Right ventricle myocardium inferior (tissue), 1 donor: Measurements from ENCODE around the gene SLC25A26. TPM values are rescaled to one million over a fixed set of nuclear protein-coding genes. Genes with fewer than 3 reads are reported as not detected.
"Not testable (repeated sequence)": the region's sequence is repeated elsewhere in the genome, so short reads cannot be mapped to it uniquely, and the experiment has no call there.

Source experiments
- ATAC-seq: fragments of 200-7000 bp; cut with Tn5 transposase; one replicate; pipeline ENCODE4 v1.9.1; 2020; ENCODE audit warnings: mild to moderate bottlenecking, moderate library complexity
- DNase-seq: peaks from one replicate; pipeline ENCODE4 v3.0.0; 2021; ENCODE audit errors: missing footprints
- intact Hi-C: fragments of 100-400 bp; cut with DNase I; formaldehyde crosslinking; loops from one replicate; pipeline ENCODE4 v1.11.0; 2022
- total RNA-seq: library from RNA; stranded (reverse); fragmentation: NEBNext Ultra II Directional; extraction: Animal tissue kit (Norgen Biotek cat#: 25700); gene quantifications from one replicate; pipeline ENCODE4 v1.2.1, GENCODE V29; 2021
- donor health status: DM: no; HTN: yes; CAD: no; lungs with severe emphysema.

The SLC25A26 gene
- total RNA-seq, 1 donor from 2014 or later, result 45.9 TPM

GRCh38 chr3:66410976-66411375, 190.2 kb downstream of the SLC25A26 start:
- DNase-seq (no peak), ATAC-seq (no peak)
- intact Hi-C loops, result loop anchor here (2.0 kb wide), 1 partner anchor 90 kb away; the partner anchor contains the start of gene LRIG1

- intact Hi-C loops, result loop anchor here (2.0 kb wide), 1 partner anchor 89 kb away; the partner anchor contains the start of gene LRIG1
- DNase-seq, result no peak
- ATAC-seq, result peak; percentile 62
Observed at GRCh38 chr3:66411474-66411873, 190.7 kb downstream of the SLC25A26 start.

- DNase-seq (no peak), ATAC-seq (no peak)
- intact Hi-C loops, result loop anchor here (2.0 kb wide), 1 partner anchor 89 kb away; the partner anchor contains the start of gene LRIG1
Observed at GRCh38 chr3:66411961-66412887, 191.4 kb downstream of the SLC25A26 start.

- ATAC-seq (no peak), DNase-seq (no peak)
- intact Hi-C loops, result no loop called here
Observed at GRCh38 chr3:66413151-66413751, 192.4 kb downstream of the SLC25A26 start.

- intact Hi-C loops, result no loop called here
- DNase-seq (no peak), ATAC-seq (no peak)
Observed at GRCh38 chr3:66414846-66415245, 194.0 kb downstream of the SLC25A26 start.

GRCh38 chr3:66415867-66416428, 195.1 kb downstream of the SLC25A26 start:
- DNase-seq (no peak), ATAC-seq (peak; percentile 81)
- intact Hi-C loops, result no loop called here

- intact Hi-C loops, result no loop called here
- ATAC-seq, result no peak
- no peak for DNase-seq
Observed at GRCh38 chr3:66416556-66417304, 195.9 kb downstream of the SLC25A26 start.

- DNase-seq, result no peak
- peak; percentile 66 for ATAC-seq
- intact Hi-C loops, result no loop called here
Observed at GRCh38 chr3:66418475-66418931, 197.7 kb downstream of the SLC25A26 start.

- DNase-seq, result no peak
- intact Hi-C loops, result no loop called here
- ATAC-seq, result no peak
Observed at GRCh38 chr3:66419036-66419435, 198.2 kb downstream of the SLC25A26 start.

GRCh38 chr3:66421144-66421543, 200.3 kb downstream of the SLC25A26 start:
- ATAC-seq, DNase-seq, intact Hi-C loops: not testable (repeated sequence)

GRCh38 chr3:66421893-66422292, 201.1 kb downstream of the SLC25A26 start:
- intact Hi-C loops, DNase-seq, ATAC-seq: not testable (repeated sequence)

GRCh38 chr3:66423791-66424190, 203.0 kb downstream of the SLC25A26 start:
- no peak for DNase-seq
- no peak for ATAC-seq
- intact Hi-C loops, result no loop called here

GRCh38 chr3:66425032-66425431, 204.2 kb downstream of the SLC25A26 start:
- peak; percentile 80 for DNase-seq
- ATAC-seq, result peak; percentile 83
- intact Hi-C loops, result no loop called here

GRCh38 chr3:66425576-66426114, 204.8 kb downstream of the SLC25A26 start:
- ATAC-seq (no peak), DNase-seq (no peak)
- intact Hi-C loops, result no loop called here

- intact Hi-C loops, result no loop called here
- ATAC-seq (no peak), DNase-seq (no peak)
Observed at GRCh38 chr3:66426135-66426534, 205.3 kb downstream of the SLC25A26 start.

- no peak for ATAC-seq
- no peak for DNase-seq
- intact Hi-C loops, result no loop called here
Observed at GRCh38 chr3:66427352-66427751, 206.6 kb downstream of the SLC25A26 start.

- intact Hi-C loops, result no loop called here
- DNase-seq (no peak), ATAC-seq (no peak)
Observed at GRCh38 chr3:66427951-66428474, 207.2 kb downstream of the SLC25A26 start.
